GF-D8 (cell line): Measurements from ENCODE around the gene SLC25A14.

ENCODE experiments used
- DNase-seq: peaks from one replicate; lab custom pipeline; 2025; lab: John Stamatoyannopoulos, UW

SLC25A14 gene

GRCh38 chrX:130378024-130378669, 38.4 kb downstream of the SLC25A14 start:
- DNase-seq, result no peak

DNA sequence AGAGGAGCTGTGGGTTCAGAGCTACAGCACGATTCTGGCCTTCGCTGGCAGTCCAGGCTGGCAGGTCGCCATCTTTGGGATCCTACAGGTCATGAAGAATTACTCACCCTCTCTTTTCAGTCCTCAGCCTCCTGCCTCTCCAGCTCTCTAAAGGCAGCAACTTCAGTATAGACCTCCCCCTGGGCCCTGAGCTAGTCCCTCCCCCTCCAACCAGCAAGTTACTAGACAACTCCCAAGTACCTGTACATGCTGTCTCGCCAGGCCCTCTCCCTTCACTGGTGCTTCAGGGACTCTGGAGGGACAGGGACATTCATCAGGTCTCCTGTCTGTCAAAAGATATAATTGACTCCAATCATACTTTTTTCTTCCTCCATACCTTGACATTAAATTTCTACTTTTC, 45.8 kb downstream of the SLC25A14 start, which contains the start of gene GPR119:
Gene GPR119, minus strand, starts transcription at position 155 of the 400 bp plus-strand sequence. CDS start 227 bp downstream, outside the sequence.
- no peak for DNase-seq

DNA sequence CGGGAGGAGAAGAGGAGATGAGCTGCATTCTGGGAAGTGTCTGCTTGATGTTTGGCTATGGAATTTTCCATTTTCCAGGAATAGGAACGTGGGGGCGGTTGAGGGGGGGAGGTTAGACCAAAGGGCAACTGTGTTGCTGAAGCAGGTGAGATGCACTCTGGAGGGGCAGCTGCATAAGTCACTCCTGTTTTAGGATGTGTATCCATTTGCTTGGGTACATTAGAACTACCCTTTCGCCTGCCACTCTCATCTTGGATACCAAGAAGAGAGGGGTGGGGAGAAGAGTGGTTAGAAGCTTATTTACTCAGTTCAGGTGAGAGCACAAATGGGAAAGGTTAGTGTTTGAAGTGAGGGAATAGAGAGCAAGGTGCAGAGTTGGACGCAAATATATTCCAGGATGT, 46.7 kb downstream of the SLC25A14 start:
- DNase-seq, result no peak

- no peak for DNase-seq
These were observed 53.8 kb downstream of the SLC25A14 start for GRCh38 chrX:130393451-130394074.

GRCh38 chrX:130395341-130395740, 55.6 kb downstream of the SLC25A14 start:
- DNase-seq, result no peak

DNA sequence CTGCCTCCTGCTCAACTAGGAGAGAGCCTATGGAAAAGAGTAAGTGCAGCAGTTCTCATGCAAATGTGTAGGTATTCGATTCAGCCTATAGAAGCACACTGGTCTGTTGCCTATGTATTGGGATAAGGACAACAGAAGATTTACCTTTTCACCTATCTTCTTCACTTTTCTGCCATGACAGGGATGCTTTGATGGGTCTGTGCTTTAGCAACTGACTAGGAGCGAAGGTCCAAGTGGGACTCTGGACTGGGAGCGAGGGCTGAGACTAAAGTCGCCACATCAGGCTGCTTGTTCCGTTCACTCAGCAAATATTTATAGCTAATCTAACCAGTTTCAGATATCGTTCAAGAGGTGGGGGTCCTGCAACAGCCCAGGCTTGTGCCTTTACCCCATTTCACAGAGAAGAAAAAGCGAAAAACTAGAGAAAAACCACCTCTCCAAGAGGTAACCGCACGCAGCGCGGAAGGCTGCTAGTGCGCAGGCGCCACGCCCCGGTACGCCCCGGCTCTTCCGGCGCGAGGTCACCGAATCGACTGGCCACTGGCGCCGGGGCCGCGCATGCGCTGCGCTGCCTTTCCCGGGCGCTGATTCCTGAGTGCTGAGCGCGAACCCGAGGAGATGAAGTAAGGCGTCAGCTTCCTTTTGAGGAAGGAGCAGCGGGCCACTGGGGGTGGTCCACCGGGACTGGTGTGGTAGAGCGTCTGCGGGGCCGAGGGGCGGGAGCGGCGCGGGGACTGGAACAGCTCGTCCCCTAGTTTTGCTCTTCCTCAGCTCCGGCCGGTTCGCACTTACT, 61.9 kb downstream of the SLC25A14 start, which contains the start of gene RBMX2:
Gene RBMX2, plus strand, starts transcription at position 573 of the 793 bp plus-strand sequence. Its CDS starts 46 bp downstream, at position 619.
- peak; percentile 62 for DNase-seq

DNA sequence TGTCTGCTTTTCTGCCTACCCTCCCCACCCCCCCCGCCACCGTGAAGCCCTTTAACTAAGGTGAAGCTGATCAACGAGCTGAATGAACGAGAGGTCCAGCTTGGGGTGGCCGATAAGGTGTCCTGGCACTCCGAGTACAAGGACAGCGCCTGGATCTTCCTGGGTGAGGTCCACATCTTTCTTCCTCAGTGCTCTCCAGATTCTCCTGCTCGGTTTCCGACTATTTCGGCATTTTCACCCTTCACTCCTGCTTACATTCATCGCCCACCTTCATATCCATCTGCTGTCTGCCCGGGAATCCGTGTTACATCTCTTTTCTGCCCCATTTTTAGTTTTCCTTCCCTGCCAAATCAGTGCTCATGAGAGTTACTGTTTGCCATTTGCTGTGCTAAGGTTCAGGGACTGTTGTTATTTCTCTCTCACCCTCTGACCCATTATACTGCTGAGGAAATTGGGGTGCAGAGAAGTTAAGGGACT, 62.5 kb downstream of the SLC25A14 start:
- DNase-seq, result no peak

GRCh38 chrX:130413415-130413814, 73.7 kb downstream of the SLC25A14 start:
- DNase-seq, result peak; percentile 0

DNA sequence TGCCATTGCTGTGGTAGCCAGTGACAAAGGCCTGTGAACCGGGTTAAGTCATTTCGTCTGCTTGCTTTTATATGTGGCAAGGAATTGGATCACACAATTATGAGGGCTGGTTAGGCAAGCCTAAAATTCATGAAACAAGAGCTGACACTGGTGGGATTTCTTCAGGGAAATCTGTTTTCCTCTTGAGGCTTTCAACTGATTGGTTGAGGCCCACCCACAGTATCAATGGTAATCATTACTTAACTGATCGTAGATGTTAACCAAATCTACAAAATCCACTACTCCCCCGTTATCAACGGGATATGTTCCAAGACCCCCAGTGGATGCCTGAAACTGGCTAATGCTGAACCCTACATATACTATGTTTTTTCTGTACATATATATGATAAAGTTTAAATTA, 75.1 kb downstream of the SLC25A14 start:
- no peak for DNase-seq

- no peak for DNase-seq
These were observed 75.5 kb downstream of the SLC25A14 start for GRCh38 chrX:130415201-130415600.

DNA sequence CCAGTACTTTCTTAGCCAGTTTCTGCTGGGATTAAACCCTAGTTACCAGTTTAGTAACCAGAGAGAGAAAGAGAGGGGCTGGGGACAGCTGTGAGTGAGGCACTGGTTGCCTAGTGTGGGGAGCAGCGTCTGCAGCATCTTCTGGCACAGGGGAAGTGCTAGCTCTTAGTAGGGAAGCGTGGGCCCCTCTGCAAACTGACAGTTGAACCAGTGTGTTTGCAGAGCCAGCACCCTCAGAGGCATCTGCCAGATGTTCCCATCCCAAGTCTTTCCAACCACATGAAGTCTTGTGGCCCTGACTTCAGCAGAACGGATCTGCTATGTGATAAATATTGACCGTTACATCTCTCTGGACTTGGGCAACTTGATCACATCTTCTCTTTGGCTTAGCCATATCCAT, 77.1 kb downstream of the SLC25A14 start:
- no peak for DNase-seq

- DNase-seq, result no peak
These were observed 78.3 kb downstream of the SLC25A14 start for GRCh38 chrX:130418066-130418465.

DNA sequence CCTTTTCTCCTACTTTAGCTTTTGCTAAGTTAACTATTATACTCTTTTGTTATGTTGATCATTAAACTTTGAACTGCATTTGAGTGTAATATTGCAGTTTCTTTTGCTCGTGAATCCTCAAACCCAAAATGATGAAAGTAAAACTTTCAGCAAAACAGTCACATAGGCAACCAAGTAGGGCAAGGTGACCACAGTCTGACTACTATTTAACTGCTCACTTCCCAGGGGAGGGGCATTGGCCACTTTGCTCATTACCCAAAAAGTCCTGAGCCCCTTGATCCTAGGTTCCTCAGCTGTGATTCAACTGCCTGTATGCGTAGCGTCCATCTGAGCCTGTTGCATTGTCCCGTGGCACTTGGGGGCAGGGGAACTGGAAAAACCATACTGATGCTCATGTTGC, 79.0 kb downstream of the SLC25A14 start:
- DNase-seq, result no peak

- no peak for DNase-seq
These were observed 79.5 kb downstream of the SLC25A14 start for GRCh38 chrX:130419263-130419662.
